Measurements from ENCODE around the gene COL4A1.

Gene COL4A1

DNA sequence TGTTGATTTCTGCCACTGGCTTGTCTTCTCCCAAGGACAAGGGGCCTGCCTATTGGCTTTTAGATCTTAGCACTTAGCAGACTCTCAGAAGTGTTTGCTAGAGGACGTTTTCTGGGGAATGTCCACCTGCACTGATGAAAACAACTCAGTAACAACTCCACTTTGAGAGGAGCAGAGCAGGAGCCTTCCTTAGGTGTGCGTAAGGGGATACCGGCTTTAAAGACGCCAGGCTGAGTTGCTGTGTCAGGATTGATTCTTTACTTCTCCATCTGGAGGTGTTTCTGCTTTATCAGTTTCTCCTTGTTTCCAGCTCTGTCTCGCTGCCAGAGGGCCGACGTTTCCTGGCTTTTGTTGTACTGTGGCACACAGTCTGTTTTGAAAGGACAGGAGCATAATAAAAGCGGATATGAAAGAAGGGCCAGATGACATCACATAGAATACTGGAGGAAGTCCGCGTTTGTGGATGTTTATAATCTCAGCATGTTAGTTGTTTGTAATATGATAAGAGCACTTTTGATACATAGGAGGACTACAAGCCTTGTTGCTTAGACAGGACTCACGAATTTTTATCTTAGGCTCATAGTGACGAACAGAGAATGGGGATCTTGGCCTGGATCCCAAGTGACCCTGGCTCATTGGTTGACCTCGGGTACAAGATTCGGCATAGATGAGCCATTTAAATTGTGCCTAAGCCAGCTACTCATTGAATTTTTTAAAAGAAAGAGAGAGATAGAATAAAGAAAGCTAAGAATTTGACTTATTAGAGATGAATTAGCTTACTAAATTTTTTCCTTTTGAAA is 34.7 kb upstream of the COL4A1 start:
- DNase-seq = no peak

DNA sequence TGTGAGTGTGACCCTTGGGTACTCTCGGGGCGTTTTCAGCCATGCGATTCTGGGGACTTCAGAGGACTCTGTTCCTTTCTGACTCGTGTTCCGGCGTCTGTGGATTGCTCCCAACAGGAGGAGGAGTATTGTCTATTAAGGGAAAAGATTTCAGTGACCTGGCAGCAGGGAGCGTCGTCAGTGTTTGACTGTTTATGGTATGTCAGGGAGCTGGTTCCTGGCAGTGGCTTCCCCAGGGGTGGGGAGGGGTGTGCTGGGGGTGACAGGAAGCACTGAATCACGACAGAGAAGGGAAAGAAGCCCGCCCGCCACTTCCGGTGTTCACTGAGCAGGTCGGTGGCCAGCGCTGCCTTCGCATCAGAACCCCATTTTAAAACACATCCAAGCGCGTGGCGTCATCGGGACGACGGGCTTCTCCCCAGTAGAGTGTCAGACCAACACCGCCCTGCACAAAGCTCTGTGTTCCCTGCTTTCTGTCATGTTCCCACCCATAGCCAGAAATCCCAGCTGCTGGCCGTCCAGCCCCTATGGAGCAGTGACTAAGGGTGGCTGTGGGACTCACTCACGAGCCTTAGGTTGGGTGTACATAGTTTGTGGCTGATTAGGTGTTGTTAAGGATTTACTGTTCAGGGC is 34.0 kb upstream of the COL4A1 start:
- no peak for DNase-seq

DNA sequence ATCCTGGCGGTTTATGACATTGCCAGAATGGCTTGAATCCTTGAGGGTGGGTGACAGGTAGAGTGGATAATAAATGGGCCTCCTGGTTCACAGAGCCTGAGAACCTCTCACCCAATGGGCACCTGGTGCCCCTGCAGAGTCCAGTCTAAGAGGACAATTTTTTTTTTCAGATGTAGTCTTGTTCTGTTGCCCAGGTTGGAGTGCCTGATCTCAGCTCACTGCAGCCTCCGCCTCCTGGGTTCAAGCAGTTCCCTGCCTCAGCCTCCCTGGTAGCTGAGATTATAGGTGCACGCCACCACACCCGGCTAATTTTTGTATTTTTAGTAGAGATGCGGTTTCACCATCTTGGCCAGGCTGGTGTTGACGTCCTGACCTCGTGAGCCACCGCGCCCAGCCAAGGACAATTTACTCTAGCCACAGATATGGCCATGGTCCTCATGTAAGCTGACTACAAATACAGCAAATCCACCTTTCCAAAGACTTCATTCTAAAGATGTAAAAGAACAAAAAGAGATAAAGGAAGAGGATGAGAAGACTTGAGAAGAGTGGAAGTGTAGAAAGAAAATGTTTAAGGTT is 33.1 kb upstream of the COL4A1 start:
- DNase-seq = no peak

DNA sequence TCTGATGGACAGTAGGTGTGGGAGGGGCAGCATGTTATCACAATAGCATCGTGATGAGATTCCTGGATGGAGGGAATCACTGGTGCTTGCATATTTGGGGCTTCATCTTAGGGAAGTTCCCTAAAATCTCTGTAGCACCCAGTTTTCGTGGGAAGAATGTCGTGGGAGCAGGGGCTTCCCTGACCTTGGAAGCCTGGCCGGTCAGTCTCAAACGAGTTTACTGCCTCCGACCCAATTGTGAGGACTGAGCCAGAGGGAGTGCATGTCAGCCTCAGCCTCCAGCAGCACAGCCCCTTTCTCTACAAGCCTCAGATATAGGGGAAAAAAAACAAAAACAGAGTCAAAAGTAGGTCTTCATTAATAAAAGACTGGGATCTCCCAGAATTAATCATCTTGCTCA is 32.3 kb upstream of the COL4A1 start:
- no peak for DNase-seq

DNA sequence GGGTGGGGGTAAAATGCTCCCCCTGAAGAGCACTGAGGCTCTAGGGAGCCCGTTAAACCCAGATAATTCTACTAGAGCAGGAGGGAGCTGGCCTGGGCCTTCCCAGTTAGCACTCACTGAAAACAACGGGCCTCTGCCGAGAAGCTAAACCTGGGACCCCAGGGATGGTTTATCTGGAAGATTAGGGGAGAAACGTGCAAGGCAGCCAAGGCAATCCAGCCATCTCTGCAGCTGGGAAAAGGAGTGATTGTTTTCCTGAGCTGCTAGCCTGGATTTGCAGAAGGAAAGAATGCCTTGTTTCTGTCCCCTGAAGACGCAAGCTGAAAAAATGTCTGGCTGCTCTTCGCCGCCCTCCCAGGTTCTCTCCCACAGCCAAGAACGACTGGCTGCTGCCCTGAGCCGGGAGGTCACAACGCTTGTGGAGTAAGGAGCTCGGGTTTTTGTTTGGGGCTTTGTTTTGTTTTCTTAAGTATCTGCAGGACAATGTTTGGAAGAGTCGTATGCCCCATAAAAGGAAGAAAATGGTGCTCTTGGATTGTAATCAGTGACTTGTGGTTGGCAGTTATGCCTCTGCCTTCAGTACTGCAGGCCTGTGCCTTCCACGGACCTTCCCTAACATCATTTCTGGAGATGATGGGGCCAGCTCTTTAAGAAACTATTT is 31.6 kb upstream of the COL4A1 start:
- no peak for DNase-seq

DNA sequence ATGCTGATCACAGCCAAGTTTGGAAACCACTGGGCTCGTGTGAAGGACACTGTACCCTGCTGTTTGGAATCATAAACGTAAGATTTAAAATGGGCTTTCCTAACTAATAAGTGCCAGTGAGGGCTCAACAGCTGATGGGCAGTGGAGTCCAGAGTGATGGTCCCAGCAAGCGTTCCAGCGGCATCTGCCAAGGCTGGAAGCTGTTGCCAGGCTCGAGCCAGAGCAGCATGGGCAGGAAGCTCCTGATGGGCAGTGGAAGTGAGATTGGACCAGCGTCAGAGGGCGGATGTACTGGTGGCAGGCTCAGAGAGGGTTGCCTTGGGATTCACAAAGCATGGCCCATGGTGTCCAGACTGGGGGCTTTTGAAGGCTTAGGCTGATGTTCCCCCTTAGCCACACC is 30.3 kb upstream of the COL4A1 start:
- no peak for DNase-seq

DNA sequence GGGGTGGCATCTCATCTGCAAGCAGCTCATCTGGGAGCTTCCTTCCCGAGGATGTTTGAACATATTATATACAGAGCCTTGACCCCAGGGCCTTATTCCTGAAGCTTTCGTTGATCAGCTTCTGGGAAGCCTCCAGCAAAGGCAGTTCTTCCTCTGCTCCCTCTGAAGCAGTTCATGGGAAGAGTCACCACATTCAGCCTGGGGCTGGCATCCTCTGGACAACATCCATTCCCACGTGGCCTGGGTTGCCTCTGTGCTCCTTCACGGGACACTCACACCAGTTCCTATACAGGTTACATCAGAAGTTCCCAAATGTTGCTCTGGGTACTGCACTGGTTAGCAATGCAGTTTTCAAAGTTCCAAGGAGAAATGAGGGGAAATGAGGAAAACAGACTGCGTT is 29.7 kb upstream of the COL4A1 start:
- no peak for DNase-seq

DNA sequence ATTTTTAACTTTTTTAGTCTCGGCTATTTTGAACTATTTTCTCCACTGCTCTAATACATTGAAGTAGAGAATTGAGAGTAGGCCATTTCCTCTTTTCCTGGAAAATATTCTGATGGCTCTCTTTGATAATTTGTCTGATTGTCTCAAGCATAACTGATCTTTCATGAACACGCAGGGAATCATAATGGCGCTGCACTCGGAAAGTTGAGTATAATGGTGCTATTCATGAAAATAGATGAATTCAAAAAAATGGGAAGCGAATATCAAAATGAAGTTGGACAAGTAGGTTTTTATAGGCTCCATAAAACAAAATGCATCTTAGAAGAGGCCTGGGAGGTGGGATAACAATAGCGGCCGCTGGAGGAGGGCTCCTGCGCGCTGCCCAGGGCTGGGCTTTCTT is 29.2 kb upstream of the COL4A1 start:
- no peak for DNase-seq

DNA sequence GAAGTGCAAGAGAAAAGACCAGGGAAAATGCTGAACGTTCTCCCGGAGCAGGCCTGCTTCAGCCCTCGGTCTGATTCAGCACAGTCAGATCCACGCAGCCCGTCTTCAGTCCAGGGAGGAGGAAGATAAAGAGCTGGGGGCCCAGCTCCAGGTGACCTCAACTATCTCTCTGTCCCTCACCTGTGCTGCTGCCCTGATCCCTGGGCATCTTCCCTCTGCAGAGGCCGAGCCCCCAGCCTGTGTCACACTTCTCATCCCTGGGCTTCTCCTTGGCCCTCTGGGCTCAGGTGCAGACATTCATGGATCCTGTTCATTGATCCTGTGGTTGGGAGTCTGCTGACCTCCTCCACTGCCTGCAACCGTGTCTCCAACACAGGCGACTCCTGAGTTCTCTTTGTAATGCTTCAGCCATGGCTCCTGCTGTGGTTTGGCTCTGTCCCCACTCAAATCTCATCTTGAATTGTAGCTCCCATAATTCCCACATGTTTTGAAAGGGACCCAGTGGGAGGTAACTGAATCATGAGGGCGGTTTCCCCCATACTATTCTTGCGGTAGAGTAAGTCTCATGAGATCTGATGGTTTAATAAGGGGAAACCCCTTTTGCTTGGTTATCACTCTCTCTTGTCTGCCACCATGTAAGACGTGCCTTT is 28.0 kb upstream of the COL4A1 start:
- no peak for DNase-seq

DNA sequence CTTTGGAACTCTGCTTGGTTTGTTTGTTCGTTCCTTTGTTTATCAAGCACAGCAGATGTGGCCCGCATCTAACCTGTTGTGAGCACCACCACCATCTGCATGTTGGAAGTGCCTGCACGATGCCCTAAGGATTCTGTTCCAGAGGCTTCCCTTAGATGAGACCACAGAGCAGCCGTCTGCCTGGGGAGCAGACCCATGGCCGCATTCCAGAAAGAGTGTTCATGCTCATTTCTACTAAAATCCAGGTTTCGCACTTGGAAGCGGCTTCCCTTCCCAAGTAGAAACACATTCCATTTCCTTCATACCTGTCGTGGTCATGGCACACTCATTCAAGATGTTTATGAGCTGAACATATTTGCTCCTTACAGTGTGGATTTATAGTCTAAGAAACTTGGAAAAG is 27.3 kb upstream of the COL4A1 start:
- DNase-seq = no peak

DNA sequence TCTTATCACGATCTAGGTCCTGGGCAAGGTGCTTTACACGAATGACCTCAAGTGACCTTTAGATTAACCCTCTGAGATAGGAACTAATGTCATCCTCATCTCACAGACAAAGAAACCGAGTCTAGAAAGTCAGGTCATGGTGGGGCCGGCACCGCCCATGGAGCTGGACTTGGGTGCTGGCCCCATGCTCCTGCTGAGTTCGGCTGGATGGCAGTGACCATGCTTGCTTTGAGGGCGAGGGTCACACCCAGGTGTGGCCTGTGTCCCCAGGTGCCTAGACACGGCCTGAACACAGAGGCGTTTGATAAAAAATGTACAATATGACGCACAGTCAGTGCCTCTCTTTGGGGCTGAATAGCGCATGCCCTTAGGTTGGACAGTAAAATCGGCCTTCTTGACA is 26.9 kb upstream of the COL4A1 start:
- DNase-seq = no peak

DNA sequence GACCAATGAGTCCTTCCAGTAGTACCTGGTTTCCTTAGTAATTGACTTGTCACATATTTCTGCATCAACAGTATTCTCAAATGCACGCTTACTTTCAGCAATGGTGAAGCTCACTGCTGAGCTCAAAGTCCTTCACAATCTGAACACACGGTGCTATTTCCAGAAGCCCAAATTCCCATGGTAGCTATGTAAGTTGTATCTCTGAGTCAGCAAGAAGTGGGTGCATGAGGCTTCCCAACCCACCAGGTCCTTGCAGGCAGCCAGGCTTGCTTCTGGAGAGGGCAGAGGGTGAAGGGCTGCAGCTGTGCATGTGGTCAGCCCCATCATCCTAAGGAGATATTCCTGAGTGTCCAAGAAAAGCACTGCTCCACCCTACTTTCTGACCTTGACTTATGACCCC is 25.8 kb upstream of the COL4A1 start:
- no peak for DNase-seq

DNA sequence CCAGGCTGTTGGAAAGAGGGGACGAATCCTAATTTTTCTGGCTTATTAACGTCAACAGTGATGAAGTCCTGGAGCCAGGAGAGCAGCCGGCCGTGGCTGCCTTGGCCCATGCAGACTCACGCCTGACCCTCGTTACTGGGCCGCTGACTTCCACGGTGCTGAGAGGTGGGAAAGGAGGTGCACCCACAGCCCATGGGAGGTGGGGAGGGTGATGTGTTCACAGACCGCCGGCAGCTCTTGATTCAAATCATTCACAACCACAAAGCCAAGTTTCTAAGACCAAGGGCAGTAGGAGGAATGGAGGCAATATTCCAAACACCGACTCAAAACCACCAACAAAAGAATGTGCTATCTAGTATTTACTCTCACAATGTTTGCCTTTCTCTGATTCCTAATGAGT is 24.4 kb upstream of the COL4A1 start:
- DNase-seq = no peak

DNA sequence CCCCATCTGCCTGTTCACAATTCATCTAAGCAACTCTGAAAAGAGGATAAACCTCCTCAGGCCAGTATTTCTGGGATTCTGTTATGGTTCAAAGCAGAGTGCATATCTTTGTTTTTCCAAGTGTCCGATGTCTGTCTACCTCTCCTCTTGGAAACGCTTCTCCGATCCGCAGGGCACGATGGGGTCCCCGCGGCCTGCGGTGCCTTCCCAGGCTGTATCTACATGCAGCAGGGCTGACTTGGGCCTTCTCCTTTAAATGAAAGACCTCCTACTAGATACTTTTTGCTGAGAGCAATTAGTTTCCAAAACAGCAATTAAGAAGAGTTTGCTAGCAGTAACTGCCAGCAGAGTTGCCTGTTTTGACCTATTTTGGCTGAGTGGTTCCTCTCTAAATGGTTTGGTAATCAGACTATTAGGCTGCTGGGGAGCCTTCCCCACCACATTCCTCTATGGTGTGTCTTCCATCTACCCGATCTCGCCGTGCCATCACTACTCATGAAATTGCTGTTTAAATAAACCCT is 23.6 kb upstream of the COL4A1 start:
- DNase-seq = no peak

DNA sequence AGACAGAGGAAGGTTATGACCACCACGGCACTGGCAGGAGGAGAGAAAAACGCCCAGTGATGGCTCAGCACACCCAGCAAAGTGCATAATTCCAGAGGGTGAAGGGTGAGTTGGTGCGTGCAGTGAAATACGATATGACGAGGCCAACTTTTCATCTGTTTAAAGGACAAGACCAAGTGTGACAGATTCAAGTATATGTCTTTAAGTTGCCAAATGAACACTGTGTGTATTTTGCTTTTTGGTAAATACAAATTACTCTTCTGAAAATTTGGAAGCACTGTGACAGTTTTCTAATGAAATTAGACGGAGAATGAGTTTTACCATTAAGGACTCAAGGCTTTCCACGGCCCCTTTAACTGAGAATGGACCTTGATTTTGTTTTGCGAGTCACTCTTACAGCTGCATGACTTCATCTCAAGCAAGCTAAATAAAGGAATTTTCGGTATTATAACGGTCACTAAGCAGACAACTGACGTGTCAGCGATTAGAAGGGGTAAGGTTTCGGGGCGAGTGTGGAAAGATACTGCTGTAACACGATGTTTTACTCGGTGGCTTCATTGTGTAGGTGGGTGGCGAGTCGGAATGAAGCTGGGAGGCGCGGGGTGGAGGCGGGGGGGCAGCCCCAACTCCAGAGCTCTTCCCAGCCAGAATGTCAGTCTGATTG is 23.0 kb upstream of the COL4A1 start:
- DNase-seq = no peak

DNA sequence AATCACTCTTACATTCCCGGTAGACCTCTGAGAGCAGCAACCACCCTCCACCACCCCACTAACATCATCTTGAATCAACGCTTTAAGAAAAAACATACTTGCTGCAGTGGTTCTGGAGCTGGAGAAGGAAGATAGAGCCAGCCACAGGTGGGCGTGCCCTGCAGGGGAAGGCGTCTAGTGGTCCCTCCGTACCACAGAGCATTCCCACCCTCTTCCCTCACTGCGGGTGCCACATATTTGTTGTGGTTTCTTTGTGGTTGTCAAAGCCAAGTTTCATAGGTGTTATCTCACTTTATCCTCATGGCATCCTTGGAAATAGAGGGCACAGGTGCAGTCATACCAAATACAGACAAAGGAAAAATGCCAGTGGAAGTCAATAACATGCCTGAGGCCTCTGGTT is 22.3 kb upstream of the COL4A1 start:
- DNase-seq = no peak

DNA sequence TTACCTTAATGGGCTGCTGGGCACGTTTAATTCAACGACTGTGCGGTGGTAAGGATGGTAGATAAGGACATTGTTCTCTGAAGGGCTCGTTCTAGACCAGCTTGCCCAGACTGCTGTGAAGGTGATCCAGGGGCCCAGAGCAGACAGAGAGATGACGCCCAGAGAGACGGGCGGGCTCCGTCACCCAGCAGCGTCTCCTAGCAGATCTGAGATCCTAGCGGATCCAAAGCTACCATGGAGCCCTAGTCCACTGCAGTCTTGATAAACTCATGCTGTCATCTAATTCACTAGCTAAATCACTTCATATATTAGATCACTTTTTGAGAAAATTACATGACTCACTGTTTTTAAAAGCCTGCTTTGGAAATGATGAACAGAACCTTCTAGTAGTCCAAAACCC is 21.6 kb upstream of the COL4A1 start:
- DNase-seq = no peak

DNA sequence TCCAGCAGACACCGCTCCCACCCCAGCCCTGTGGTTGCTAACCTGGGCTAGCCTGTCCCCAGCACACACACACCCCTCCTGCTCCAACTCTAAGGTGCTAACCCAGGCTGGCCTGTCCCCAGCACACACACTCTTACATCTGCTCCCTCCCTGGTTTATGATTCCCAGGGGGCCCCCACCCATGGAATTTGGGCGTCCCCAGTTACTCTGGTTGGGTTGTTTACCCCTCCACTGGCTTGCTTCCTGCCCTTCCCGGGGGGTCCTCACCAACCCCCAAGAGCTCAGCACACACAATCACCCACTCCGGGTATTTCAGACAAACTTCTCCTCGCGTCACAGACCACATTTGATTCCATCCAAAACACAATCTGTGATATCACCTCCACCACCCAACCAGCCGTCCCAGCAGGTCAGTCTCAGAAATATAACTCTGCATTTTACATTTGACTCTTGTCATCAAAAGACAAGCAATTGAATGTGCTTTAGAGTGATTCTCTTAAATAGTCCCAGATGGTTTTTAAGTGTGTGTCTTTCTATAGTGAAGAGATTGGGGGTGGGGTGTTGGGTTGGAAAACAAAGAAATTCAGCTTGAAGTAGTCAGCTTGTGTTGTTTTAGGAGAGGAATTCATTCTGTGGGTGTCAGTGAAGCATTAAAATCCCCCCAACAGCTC is 20.2 kb upstream of the COL4A1 start:
- DNase-seq = no peak

DNA sequence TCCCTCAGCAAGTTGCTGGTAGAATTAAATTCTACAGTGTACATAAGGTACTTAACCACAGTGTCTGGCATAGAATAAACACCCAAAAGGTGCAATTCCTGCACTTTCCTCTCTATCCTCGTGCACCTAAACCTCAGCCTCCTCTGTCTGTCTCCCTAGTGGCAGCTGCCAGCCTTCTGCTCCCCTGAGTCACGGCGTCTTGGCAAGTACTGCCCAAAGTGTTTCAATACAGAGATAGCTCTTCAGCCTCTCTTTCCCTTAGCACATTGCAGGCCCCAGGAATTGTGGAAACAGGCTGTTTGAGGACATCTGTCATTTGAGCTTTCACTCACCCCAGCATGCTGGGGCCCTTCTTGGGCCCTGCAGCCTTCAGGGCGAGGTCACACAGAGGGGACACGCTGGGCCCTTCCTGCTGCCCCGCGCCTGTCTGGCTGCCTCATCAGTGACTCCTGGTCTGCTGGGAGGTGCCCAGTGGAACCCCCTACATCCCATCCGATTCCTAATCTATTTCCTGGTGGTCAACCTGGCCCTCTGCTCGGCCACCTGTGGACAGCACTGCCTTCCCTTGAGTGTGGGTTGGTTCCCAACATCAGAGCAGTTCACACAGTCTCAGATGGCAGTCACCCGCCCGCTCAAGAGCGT is 19.4 kb upstream of the COL4A1 start:
- DNase-seq = no peak

DNA sequence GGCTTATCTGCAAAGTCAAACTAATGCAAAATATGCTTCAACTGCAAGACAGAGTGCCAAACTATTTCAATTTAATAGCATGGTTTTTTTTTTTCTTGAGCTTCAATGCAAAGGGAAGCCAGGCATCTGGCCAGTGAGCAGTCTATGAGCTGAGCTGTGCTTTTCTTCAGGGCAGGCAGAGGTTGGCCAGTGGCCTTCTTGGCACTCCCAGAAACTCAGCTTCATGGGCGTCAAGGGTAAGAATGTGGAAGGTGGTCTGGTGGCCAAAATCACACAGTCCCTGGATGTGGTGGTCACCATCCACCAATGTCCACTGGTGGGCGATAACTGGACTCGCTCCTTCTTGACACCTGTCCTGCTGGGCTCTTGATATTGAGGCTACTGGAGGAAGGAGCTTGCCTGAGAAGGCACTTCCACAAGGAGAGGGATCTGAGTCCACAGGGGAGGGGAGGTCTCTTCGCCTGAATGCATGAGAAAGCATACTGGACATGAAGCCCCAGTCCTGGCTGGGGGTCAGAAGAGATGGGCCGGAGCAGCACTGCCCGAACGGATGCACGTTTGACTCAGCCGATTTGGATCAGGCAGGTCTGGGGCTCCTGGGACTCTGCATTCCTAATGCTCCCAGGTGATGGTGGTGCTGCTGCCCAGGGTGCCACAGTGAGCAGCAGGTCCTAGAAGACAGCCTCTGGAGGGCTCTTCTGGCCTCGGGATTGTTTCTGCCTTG is 17.2 kb upstream of the COL4A1 start:
- no peak for DNase-seq

Data from NCI-H1930 (cell line).